GM18519 (cell line): Measurements from ENCODE around the gene RAB40C.

Experiments
- ATAC-seq: cut with Tn5 transposase; IDR thresholded peaks from one replicate; pipeline ENCODE4 v1.9.1; 2021; ENCODE audit warnings: mild to moderate bottlenecking, moderate library complexity; ENCODE audit not compliant: unreplicated experiment, low FRiP score

The RAB40C gene

GRCh38 chr16:642189-643049 lies 52.6 kb downstream of the RAB40C start:
- peak; percentile 17 for ATAC-seq

- ATAC-seq = no peak
These were observed 53.1 kb downstream of the RAB40C start for GRCh38 chr16:643050-643368.

GRCh38 chr16:644556-644955 lies 54.7 kb downstream of the RAB40C start:
- no peak for ATAC-seq

- ATAC-seq = no peak
These were observed 56.2 kb downstream of the RAB40C start for GRCh38 chr16:645852-646678.

DNA sequence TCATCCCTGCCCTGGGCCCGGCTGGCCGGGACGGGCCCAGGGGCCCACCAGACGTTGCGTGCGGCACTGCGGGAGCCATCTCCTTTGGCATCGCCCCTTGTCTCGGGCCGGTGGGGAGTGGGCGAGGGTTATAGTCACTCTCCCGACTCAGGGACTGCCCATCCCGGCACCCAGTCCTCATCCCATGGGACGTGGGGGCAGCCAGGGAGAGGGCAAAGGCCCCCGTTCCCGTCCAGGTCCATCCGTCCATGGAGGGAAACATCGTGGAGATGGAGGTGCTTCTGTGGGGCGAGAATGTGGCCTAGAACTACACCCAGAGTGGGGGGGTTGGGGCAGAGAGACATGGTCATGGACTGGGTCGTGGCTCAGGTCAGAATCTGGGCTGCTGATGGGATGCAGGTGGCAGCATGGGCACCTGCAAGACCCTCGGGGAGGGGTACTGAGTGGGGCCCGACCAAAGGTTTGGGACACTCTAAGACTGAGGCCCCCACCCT lies 56.9 kb downstream of the RAB40C start:
- ATAC-seq = no peak

- no peak for ATAC-seq
These were observed 57.5 kb downstream of the RAB40C start for GRCh38 chr16:647173-647902.

DNA sequence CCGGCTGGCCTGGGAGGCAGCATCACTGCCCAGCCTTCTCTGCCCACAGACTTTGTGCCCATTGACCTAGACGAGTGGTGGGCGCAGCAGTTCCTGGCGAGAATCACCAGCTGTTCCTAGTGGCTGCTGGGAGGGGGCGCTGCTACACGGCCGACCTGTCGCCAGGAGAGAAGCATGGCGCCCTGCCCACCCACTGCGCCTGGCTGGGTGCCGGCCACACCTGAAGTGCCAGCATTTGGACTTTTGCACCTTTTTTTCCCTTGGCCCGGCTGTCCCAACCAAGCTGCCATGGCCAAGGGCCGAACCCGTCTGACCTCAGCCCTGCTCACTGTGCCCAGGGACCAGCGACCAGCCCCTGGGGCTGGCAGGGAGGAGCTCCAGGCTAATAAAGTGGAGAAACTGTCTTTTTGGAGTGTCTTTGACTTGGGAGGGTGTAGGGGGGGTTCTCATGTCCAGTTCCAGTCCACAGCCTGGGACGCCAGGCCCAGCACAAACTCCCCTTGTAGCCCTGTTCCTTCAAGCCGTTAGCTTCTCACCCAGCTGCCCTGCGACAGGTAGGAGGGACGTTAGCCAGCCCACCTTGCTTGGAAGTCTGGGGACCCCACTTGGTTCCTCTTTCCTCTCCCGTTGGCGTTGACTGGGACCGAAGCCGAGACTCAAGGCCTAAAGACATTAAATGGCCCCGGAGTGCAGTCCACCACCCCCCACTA lies 58.4 kb downstream of the RAB40C start:
- no peak for ATAC-seq

DNA sequence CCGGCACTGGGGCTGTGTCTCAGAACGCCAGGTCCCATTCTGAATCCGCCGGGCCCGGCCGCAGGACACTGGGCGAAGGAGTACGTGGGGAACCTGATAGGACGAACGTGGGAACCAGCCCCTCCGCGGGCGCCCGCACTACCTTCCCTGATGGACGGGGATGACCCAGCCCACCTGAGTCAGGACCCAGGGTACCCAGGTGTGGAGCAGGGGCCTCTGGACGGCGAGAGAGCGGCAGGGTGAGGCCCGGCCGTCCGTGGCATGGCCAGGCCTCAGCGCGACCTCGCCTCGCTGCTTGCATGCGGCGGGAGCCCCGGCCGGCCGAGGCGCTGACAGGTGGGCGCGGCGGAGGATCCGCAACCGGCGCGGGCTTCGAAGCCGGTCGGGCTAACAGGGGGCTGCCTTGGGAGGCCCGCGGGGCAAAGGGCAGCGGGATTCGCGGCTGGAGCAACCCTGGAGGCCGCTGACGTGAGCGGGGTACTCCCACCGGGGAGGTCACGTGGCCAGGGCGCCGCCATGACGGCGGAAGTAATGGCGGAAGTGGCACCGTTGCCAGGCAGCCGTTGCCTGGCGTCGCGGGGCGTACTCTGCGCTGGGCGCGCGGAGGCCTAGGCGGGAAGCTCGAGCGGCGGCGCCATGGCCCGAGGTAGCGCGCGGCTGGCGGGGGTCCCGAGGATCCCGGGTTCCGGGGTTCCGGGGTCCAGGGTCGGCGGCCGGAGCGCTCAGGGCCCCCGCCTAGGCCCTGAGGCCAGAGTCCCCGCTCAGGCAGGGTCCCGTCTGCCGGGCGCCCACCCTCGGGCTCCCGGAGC lies 59.1 kb downstream of the RAB40C start, which contains the start of gene WDR90:
Gene WDR90 (plus strand): TSS at position 585 of the 809 bp plus-strand sequence. CDS start 52 bp downstream, at position 637.
- ATAC-seq = peak; percentile 62

GRCh38 chr16:649631-650030 lies 59.8 kb downstream of the RAB40C start:
- peak; percentile 7 for ATAC-seq

DNA sequence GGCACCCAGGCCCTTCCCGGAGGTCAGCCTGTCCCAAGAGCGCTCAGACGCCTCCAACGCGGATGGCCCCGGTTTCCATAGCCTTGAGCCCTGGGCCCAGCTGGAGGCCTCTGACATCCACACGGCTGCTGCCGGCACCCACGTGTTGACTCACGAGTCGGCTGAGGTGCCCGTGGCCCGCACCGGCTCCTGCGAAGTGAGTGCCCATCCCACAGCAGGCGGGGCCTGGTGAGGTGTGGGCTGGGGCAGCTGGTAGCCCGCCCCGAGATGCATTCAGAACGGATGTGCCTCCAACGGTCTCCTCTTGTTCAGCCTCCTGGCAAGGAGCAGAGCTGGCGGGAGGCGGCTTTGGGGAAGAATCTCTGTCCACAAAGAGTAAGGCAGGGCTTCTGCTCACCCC lies 62.0 kb downstream of the RAB40C start:
- no peak for ATAC-seq

DNA sequence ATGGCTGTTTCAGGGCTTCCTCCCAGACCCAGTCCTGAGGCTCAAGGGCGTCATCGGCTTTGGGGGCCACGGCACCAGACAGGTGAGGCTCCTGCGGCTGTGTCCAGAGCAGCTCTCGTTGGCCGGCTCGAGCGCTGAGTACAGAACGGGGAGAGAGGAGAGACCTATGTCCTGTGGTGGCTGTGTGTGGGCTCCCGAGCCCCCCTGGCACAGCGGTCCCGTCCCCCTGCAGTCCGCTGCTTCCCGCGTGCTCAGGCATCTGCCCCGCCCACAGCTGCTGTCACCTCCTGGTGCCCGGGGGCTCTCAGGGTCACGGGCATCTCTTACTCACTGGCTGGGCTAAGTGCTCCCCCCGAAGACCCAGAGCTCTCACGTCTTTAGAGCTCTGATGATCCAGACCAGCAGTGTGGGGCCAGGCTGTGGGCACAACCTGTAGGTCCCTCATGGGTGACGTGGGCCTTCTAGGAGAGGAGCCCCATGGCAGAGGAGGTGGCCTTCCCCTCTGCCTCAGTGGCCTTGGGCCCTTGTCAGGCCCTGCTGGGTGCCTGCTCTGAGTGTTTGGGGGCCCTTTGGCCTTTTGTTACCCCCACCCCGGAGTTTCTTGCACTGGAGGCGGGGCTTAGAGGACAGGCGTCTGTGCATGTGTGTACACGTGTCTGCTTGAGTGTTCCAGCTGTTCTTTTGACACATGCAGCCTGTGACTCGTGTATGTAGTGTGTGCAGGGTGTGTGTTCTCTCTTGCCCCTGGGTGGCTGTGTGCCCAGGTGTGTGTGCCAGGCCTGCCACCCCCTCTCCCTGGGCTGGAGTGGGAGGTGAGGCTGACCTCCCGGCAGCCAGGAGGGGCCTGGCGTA lies 62.8 kb downstream of the RAB40C start:
- ATAC-seq = no peak

DNA sequence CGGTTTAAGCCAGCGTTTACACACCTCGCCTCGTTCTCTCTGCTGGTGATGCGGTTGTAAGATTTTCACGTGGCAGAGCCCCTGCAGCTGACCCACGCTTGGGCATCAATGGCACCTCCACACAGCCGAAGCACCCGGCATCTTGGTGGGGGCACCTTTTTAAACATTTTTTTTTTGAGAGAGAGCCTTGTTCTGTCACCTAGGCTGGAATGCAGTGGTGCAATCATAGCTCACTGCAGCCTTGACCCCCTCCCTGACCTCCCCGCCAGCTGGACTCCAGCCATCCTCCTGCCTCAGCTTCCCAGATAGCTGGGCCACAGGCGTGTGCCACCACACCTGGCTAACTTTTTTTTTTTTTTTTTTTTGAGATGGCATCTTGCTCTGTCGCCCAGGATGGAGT lies 64.2 kb downstream of the RAB40C start:
- no peak for ATAC-seq

DNA sequence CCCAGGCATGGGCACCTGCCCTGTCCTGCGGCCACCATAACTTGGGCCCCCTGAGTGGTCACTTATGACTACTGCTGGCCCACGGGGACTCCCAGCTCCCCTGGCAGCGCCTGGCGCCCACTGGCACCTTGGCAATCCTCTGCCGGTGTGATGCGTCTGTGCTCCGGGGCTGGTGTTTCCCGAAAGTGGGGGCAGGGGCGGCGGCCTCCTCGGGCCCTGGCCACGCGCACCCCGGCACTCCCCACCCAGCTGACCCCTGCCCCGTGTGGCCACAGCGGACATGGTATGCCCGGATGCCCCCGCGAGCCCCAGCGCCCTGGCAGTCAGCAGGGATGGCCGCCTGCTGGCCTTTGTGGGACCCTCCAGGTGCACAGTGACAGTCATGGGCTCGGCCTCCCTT lies 67.6 kb downstream of the RAB40C start:
- no peak for ATAC-seq

- no peak for ATAC-seq
These were observed 69.1 kb downstream of the RAB40C start for GRCh38 chr16:658679-659571.

GRCh38 chr16:659618-660017 lies 69.8 kb downstream of the RAB40C start:
- no peak for ATAC-seq

DNA sequence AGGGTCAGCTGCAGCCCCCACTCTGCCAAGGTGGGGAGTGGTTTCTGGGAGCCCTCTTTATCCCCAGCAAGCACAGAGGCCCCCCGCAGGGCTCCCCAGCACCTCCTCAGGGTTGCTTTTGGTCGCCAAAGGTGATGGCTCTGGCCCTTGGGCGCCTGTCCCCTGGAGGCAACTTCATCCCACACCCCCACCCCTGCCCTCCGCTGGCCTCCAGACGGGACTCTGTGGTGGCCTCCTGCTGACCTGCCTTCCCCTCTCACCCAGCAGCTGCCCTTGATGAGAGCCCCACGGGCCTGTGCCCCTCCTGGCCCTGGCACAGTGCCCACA lies 70.2 kb downstream of the RAB40C start:
- no peak for ATAC-seq

DNA sequence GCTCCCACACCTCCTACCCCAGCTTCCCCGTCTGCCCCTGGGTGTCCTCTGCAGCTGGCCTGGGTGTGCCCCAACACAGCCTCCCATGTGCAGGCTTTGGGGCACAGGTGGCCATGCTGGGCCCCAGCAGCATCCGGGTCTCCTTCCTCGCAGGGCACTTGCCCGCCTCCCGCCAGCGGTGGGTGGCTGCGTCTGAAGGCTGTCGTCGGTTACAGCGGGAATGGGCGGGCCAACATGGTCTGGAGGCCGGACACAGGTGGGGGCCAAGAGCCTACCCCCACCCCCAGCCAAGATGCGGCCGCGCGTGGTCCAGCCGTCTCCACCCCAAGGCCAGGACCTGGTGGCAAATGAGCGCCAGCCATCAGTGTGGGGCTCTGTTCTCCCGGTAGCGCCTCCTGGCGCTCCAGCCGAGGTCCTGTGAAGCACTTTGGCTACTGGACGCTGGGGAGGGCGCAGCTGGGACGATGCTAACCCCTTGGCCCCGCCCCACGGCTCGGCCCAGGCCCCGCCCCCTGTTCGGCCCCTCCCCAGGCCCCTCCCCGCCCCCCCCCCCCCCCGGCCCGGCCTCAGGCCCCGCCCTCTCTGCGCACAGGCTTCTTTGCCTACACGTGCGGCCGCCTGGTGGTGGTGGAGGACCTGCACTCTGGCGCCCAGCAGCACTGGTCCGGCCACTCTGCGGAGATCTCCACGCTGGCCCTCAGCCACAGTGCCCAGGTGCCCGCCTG lies 70.8 kb downstream of the RAB40C start:
- ATAC-seq = no peak
